ENCODE data around the gene DUSP1. TPM values are rescaled to one million over a fixed set of nuclear protein-coding genes. Genes with fewer than 3 reads are reported as not detected.

Gene DUSP1
- total and polyA plus RNA-seq, 10 donors: 46.0 to 818 (median 239) TPM

- no peaks in the 10 kb centered on the region for H3K27me3 ChIP-seq (replicated peaks in 1 of 7)
- H3K36me3 ChIP-seq: no peaks in the 10 kb centered on the region
- WGBS, 5 donors: 92 to 97% (median 95%) methylated on average over 1 of the region's 1 CpG
- DNase-seq: no peak
- intact Hi-C loops (cut with DNase I; ENCODE audit: low total_unique reads): no loop called here
- H3K9me3 ChIP-seq: peaks cover 0 to 8% (median 0%) of the 10 kb centered on the region in 8 donors
- peaks cover 9 to 33% (median 17%) of the 10 kb centered on the region in 6 donors for H3K4me1 ChIP-seq
- no peak overlapping the region for H3K4me3 ChIP-seq
- no peak for TF ChIP-seq POLR2AphosphoS5 (IDR thresholded peaks at IDR 0.05)
- TF ChIP-seq CTCF (IDR thresholded peaks at IDR 0.05 in 8 of 11, conservative IDR thresholded peaks at IDR 0.05 in 3 of 11): no peak
- TF ChIP-seq POLR2A (IDR thresholded peaks at IDR 0.05): no peak
- no peak overlapping the region for H3K27ac ChIP-seq
Measured at GRCh38 chr5:172760136-172760535, 10.9 kb downstream of the DUSP1 start.

- DNase-seq: no peak
- TF ChIP-seq POLR2AphosphoS5 (IDR thresholded peaks at IDR 0.05) (no peak), CTCF (IDR thresholded peaks at IDR 0.05 in 8 of 11, conservative IDR thresholded peaks at IDR 0.05 in 3 of 11) (no peak), POLR2A (IDR thresholded peaks at IDR 0.05) (no peak)
- WGBS, 5 donors: 79 to 87% (median 83%) methylated on average over 6 of the region's 6 CpGs
- Histone ChIP-seq H3K36me3 (no peaks in the 10 kb centered on the region), H3K27me3 (replicated peaks in 1 of 7) (no peaks in the 10 kb centered on the region), H3K9me3 (peaks cover 0 to 8% (median 0%) of the 10 kb centered on the region in 8 donors), H3K27ac (peak overlapping the region in 7 of 8 donors; percentile 26 to 78 (median 71)), H3K4me1 (peaks cover 0 to 20% (median 7%) of the 10 kb centered on the region in 6 donors), H3K4me3 (no peak overlapping the region)
- intact Hi-C loops (cut with DNase I; ENCODE audit: low total_unique reads): no loop called here
Measured at GRCh38 chr5:172758834-172759149, 12.2 kb downstream of the DUSP1 start.

GRCh38 chr5:172758077-172758833, 12.7 kb downstream of the DUSP1 start:
- H3K9me3 ChIP-seq: peaks cover 0 to 8% (median 0%) of the 10 kb centered on the region in 8 donors
- no peak for TF ChIP-seq CTCF (IDR thresholded peaks at IDR 0.05 in 8 of 11, conservative IDR thresholded peaks at IDR 0.05 in 3 of 11)
- TF ChIP-seq POLR2AphosphoS5 (IDR thresholded peaks at IDR 0.05): peak in 2 of 3 donors; percentile 41 to 44
- no peak for TF ChIP-seq POLR2A (IDR thresholded peaks at IDR 0.05)
- 48 to 74% (median 57%) methylated on average over 19 of the region's 19 CpGs for WGBS, 5 donors
- peak; percentile 36 for DNase-seq
- H3K4me1 ChIP-seq: peaks cover 0 to 14% (median 4%) of the 10 kb centered on the region in 6 donors
- H3K36me3 ChIP-seq: no peaks in the 10 kb centered on the region
- intact Hi-C loops (cut with DNase I; ENCODE audit: low total_unique reads): no loop called here
- H3K27ac ChIP-seq: peak overlapping the region; percentile 26 to 78 (median 67)
- no peak overlapping the region for H3K4me3 ChIP-seq
- H3K27me3 ChIP-seq (replicated peaks in 1 of 7): no peaks in the 10 kb centered on the region

GRCh38 chr5:172757394-172758010, 13.5 kb downstream of the DUSP1 start:
- peaks cover 0 to 8% (median 0%) of the 10 kb centered on the region in 8 donors for H3K9me3 ChIP-seq
- intact Hi-C loops (cut with DNase I; ENCODE audit: low total_unique reads): no loop called here
- no peaks in the 10 kb centered on the region for H3K36me3 ChIP-seq
- 84 to 92% (median 84%) methylated on average over 8 to 9 of the region's 9 CpGs for WGBS, 5 donors
- H3K4me1 ChIP-seq: peaks cover 0 to 13% (median 4%) of the 10 kb centered on the region in 6 donors
- DNase-seq: peak; percentile 69
- TF ChIP-seq POLR2AphosphoS5 (IDR thresholded peaks at IDR 0.05): no peak
- TF ChIP-seq POLR2A (IDR thresholded peaks at IDR 0.05): no peak
- TF ChIP-seq CTCF (IDR thresholded peaks at IDR 0.05 in 8 of 11, conservative IDR thresholded peaks at IDR 0.05 in 3 of 11): no peak
- H3K4me3 ChIP-seq: no peak overlapping the region
- peak overlapping the region; percentile 26 to 78 (median 67) for H3K27ac ChIP-seq
- H3K27me3 ChIP-seq (replicated peaks in 1 of 7): no peaks in the 10 kb centered on the region

Measured in spleen (tissue), 11 donors.